HG03064 (cell line): ENCODE results near the gene PTPN18.
"Not testable (repeated sequence)": the region's sequence is repeated elsewhere in the genome, so short reads cannot be mapped to it uniquely, and the experiment has no call there.

Experiments
- ATAC-seq: cut with Tn5 transposase; IDR thresholded peaks from one replicate; pipeline ENCODE4 v1.9.1; 2021; ENCODE audit warnings: low read depth; ENCODE audit not compliant: unreplicated experiment

PTPN18 gene

DNA sequence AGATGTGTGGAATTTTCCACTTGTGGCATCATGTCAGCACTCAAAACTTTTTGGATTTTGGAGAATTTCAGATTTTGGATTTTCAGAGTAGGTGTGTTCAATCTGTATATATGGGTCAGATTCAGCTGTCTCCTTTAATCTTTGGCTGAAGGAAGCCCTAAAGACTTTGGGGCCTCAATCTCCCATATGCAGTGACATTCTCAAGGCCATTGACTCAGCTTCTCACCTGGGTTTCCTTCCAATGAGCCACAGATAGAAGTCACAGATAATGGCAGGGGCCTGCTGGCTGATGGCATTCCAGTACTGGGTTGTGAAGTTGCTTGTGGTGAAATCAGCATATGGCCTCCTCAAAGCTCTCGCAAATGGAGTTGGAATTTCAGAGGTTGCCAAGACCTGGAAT, 63.0 kb downstream of the PTPN18 start:
- not testable (repeated sequence) for ATAC-seq
